ENCODE results near the gene LAMA3. TPM values are rescaled to one million over a fixed set of nuclear protein-coding genes. Genes with fewer than 3 reads are reported as not detected.

Gene LAMA3
- total RNA-seq, 1 donor from 2014 or later = 1.7 TPM

- TF ChIP-seq CTCF (IDR thresholded peaks at IDR 0.05; ENCODE audit: unreplicated experiment) = no peak
- Mint-ChIP-seq H3K36me3 (ENCODE audit: low read depth, unreplicated experiment) (no peaks in the 10 kb centered on the region), H3K9me3 (ENCODE audit: unreplicated experiment) (no peaks in the 10 kb centered on the region), H3K27me3 (ENCODE audit: unreplicated experiment) (peaks cover 1% of the 10 kb centered on the region), H3K4me1 (ENCODE audit: unreplicated experiment) (peaks cover 23% of the 10 kb centered on the region), H3K4me3 (ENCODE audit: unreplicated experiment) (no peak overlapping the region), H3K27ac (ENCODE audit: unreplicated experiment) (no peak overlapping the region)
- DNase-seq (ENCODE audit: low spot score) = no peak
These were observed 279.7 kb downstream of the LAMA3 start for GRCh38 chr18:23968638-23969604.

DNA sequence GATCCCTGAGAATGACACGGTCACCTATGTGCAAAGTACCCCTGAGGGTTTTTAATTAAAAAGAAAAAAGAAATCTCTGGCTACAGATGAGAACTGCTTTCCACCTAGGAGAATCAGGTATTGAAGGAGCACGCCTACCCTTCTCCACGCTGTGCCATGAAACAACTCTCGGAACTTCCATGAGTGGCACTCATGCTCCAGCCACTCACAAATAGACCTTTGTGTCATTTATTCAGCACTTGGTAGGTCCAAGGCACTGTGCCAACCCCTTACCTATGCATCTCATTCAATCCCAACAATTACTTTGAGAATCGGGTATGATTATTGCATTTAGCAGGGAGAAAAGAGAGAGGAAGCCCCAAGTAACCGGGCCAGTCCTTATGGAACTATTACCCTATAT lies 280.4 kb downstream of the LAMA3 start:
- no peaks in the 10 kb centered on the region for H3K9me3 Mint-ChIP-seq (ENCODE audit: unreplicated experiment)
- no peaks in the 10 kb centered on the region for H3K27me3 Mint-ChIP-seq (ENCODE audit: unreplicated experiment)
- H3K27ac Mint-ChIP-seq (ENCODE audit: unreplicated experiment) = no peak overlapping the region
- no peak for TF ChIP-seq CTCF (IDR thresholded peaks at IDR 0.05; ENCODE audit: unreplicated experiment)
- no peak for DNase-seq (ENCODE audit: low spot score)
- no peak overlapping the region for H3K4me3 Mint-ChIP-seq (ENCODE audit: unreplicated experiment)
- peaks cover 23% of the 10 kb centered on the region for H3K4me1 Mint-ChIP-seq (ENCODE audit: unreplicated experiment)
- H3K36me3 Mint-ChIP-seq (ENCODE audit: low read depth, unreplicated experiment) = no peaks in the 10 kb centered on the region

- TF ChIP-seq CTCF (IDR thresholded peaks at IDR 0.05; ENCODE audit: unreplicated experiment) = no peak
- Mint-ChIP-seq H3K4me3 (ENCODE audit: unreplicated experiment) (no peak overlapping the region), H3K4me1 (ENCODE audit: unreplicated experiment) (peaks cover 20% of the 10 kb centered on the region), H3K27me3 (ENCODE audit: unreplicated experiment) (no peaks in the 10 kb centered on the region), H3K27ac (ENCODE audit: unreplicated experiment) (no peak overlapping the region), H3K9me3 (ENCODE audit: unreplicated experiment) (no peaks in the 10 kb centered on the region), H3K36me3 (ENCODE audit: low read depth, unreplicated experiment) (no peaks in the 10 kb centered on the region)
- DNase-seq (ENCODE audit: low spot score) = no peak
These were observed 281.2 kb downstream of the LAMA3 start for GRCh38 chr18:23970161-23971096.

- H3K4me1 Mint-ChIP-seq (ENCODE audit: unreplicated experiment) = peaks cover 19% of the 10 kb centered on the region
- no peaks in the 10 kb centered on the region for H3K36me3 Mint-ChIP-seq (ENCODE audit: low read depth, unreplicated experiment)
- no peaks in the 10 kb centered on the region for H3K9me3 Mint-ChIP-seq (ENCODE audit: unreplicated experiment)
- no peak for TF ChIP-seq CTCF (IDR thresholded peaks at IDR 0.05; ENCODE audit: unreplicated experiment)
- no peak overlapping the region for H3K4me3 Mint-ChIP-seq (ENCODE audit: unreplicated experiment)
- no peaks in the 10 kb centered on the region for H3K27me3 Mint-ChIP-seq (ENCODE audit: unreplicated experiment)
- no peak overlapping the region for H3K27ac Mint-ChIP-seq (ENCODE audit: unreplicated experiment)
- no peak for DNase-seq (ENCODE audit: low spot score)
These were observed 281.8 kb downstream of the LAMA3 start for GRCh38 chr18:23971097-23971440.
